Middle frontal gyrus (tissue), 1 donor: Measurements from ENCODE around the gene SLC12A8.

ENCODE experiments used
- DNase-seq: peaks from one replicate; pipeline ENCODE4 v3.0.0-alpha.2; 2015; ENCODE audit warnings: low spot score; ENCODE audit errors: extremely low spot score

SLC12A8 gene

DNA sequence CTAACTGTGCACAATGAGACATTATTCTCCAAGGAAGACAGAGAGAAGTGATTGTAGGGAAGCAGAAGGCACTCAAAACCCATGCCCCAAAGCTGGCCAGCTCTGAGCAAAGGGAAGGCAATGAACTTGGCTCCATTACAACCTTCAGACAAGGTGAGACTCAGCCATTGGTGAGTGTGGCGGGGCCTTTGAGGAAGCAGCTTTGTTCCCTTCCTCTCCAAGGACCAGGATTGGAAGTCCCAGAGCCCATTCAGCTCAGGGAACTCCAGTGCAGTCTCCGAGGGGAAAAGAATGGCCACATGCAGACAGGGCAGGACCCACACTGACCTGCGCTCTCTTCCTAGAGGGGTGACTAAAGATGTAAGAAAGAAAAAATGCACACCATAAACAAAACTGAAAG lies 179.9 kb downstream of the SLC12A8 start:
- no peak for DNase-seq
